ENCODE measurements around the gene ARVCF. TPM values are rescaled to one million over a fixed set of nuclear protein-coding genes. Genes with fewer than 3 reads are reported as not detected.
A peak's percentile ranks its signal among the peaks of the same experiment; 100 is the strongest.

Gene ARVCF
- total and polyA plus RNA-seq, 9 of the 15 experiments (the other 6 are each of a cell fraction or from before 2014, with no cell fraction given), result 0.03 to 97.4 (median 15.6) TPM

DNA sequence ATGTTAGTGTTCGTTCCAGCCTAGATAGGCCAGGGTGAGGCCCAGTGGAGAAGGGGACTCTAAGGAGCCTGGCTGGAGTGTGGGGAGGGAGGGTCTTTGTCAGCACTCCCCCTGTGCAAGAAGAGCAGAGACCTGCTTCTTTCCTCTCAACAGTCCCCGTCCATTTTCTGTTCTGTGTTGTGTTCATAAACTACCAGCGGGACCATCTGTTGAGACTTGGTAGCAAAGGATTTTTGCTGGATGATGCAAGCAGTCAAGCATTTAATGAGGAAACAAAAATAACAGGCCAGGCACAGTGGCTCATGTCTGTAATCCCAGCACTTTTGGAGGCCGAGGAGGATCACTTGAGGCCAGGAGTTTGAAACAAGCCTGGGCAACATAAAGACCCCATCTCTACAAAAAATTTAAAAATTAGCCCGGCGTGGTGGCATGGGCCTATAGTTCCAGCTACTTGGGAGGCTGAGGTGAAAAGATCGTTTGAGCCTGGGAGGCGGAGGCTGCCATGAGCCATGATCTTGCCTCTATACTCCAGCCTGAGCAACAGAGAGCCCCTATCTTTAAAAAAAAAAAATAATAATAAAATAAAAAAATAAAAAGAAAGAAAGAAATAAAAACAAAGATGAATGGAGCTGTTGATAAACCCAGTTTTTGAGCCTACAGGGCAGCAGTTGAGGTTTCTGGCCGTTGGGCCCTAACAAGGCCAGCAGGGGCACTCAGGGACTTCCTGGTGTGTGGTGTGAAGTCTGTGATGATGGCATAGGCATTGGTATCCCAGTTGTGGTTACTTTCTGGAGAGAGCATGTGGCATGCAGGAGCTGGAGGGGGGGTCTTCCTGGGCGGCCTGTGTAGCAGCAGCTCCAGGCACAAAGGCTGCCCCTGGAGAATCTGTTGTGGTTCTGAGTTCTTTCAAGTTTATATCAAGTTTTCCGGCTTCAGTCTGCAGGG lies 73.3 kb downstream of the ARVCF start (continued):
- no peak for TF ChIP-seq KLF13 (tag; IDR thresholded peaks at IDR 0.05; ENCODE audit: borderline replicate concordance, low read depth)
- TF ChIP-seq, protein P1, sequence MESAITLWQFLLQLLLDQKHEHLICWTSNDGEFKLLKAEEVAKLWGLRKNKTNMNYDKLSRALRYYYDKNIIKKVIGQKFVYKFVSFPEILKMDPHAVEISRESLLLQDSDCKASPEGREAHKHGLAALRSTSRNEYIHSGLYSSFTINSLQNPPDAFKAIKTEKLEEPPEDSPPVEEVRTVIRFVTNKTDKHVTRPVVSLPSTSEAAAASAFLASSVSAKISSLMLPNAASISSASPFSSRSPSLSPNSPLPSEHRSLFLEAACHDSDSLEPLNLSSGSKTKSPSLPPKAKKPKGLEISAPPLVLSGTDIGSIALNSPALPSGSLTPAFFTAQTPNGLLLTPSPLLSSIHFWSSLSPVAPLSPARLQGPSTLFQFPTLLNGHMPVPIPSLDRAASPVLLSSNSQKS (CRISPR knock-in tag; IDR thresholded peaks at IDR 0.05), result no peak; the same call in 1 of the 2 replicates
- no peak for TF ChIP-seq RB1 (IDR thresholded peaks at IDR 0.05; ENCODE audit: low read depth)
- TF ChIP-seq COPS2 (conservative IDR thresholded peaks at IDR 0.05), result no peak
- no peak for TF ChIP-seq STAT5B (CRISPR knock-in tag; IDR thresholded peaks at IDR 0.05)
- TF ChIP-seq IRF2 (CRISPR knock-in tag; IDR thresholded peaks at IDR 0.05), result no peak
- TF ChIP-seq HLTF (IDR thresholded peaks at IDR 0.05), result no peak
- TF ChIP-seq RAD21 (CRISPR knock-in tag; conservative IDR thresholded peaks at IDR 0.05 in 1 of 2, IDR thresholded peaks at IDR 0.05 in 1 of 2), result no peak; a peak in 1 of 4 replicates
- no peak for TF ChIP-seq EHMT2 (IDR thresholded peaks at IDR 0.05)
- TF ChIP-seq, protein P2, sequence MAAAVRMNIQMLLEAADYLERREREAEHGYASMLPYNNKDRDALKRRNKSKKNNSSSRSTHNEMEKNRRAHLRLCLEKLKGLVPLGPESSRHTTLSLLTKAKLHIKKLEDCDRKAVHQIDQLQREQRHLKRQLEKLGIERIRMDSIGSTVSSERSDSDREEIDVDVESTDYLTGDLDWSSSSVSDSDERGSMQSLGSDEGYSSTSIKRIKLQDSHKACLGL (CRISPR knock-in tag; IDR thresholded peaks at IDR 0.05; ENCODE audit: borderline replicate concordance, poor library complexity, severe bottlenecking), result no peak
- TF ChIP-seq ZNF707 (CRISPR knock-in tag; conservative IDR thresholded peaks at IDR 0.05), result peak; percentile 66
- TF ChIP-seq ZSCAN32 (CRISPR knock-in tag; IDR thresholded peaks at IDR 0.05), result peak; percentile 82
- no peak for TF ChIP-seq NONO (IDR thresholded peaks at IDR 0.05; ENCODE audit: low read depth in 2 of 2, low read length in 1 of 2)
- TF ChIP-seq CREB1 (IDR thresholded peaks at IDR 0.05), result no peak
- TF ChIP-seq CREB1 (CRISPR knock-in tag; IDR thresholded peaks at IDR 0.05), result no peak
- TF ChIP-seq BHLHE40 (IDR thresholded peaks at IDR 0.05; ENCODE audit: low read length), result no peak; the same call in 1 of the 2 replicates
- TF ChIP-seq RBM39 (optimal IDR thresholded peaks at IDR 0.05; ENCODE audit: low read depth, low read length), result no peak
- TF ChIP-seq MTA2 (IDR thresholded peaks at IDR 0.05; ENCODE audit: low read depth), result no peak
- TF ChIP-seq, protein P3, sequence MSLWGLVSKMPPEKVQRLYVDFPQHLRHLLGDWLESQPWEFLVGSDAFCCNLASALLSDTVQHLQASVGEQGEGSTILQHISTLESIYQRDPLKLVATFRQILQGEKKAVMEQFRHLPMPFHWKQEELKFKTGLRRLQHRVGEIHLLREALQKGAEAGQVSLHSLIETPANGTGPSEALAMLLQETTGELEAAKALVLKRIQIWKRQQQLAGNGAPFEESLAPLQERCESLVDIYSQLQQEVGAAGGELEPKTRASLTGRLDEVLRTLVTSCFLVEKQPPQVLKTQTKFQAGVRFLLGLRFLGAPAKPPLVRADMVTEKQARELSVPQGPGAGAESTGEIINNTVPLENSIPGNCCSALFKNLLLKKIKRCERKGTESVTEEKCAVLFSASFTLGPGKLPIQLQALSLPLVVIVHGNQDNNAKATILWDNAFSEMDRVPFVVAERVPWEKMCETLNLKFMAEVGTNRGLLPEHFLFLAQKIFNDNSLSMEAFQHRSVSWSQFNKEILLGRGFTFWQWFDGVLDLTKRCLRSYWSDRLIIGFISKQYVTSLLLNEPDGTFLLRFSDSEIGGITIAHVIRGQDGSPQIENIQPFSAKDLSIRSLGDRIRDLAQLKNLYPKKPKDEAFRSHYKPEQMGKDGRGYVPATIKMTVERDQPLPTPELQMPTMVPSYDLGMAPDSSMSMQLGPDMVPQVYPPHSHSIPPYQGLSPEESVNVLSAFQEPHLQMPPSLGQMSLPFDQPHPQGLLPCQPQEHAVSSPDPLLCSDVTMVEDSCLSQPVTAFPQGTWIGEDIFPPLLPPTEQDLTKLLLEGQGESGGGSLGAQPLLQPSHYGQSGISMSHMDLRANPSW (CRISPR knock-in tag; IDR thresholded peaks at IDR 0.05), result no peak; the same call in 1 of the 2 replicates
- no peak for TF ChIP-seq PATZ1 (CRISPR knock-in tag; IDR thresholded peaks at IDR 0.05; ENCODE audit: borderline replicate concordance)

Data from K562 (cell line).